HepG2 (cell line): Measurements from ENCODE around the gene RHBDL1. TPM values are rescaled to one million over a fixed set of nuclear protein-coding genes. Genes with fewer than 3 reads are reported as not detected.
A peak's percentile ranks its signal among the peaks of the same experiment; 100 is the strongest.

Source experiments
- CEBPB ChIP-seq: IDR thresholded peaks from 2 replicates; pipeline ENCODE4 v1.6.1; 2011; ENCODE audit warnings: low read depth, low read length, improper control_type of control experiment, borderline replicate concordance
- DNMT1 ChIP-seq: sonication (generic); formaldehyde crosslinking; IDR thresholded peaks from 2 replicates; pipeline ENCODE4 v1.5.1; 2020; ENCODE audit warnings: mild to moderate bottlenecking, missing genetic modification reagents
- DZIP1 ChIP-seq: sonication (generic); formaldehyde crosslinking; IDR thresholded peaks from 2 replicates; pipeline ENCODE4 v1.5.0; 2020; ENCODE audit warnings: mild to moderate bottlenecking, missing genetic modification reagents
- HOXA9 ChIP-seq: sonication (generic); formaldehyde crosslinking; IDR thresholded peaks from 2 replicates; pipeline ENCODE4 v1.8.1; 2022; ENCODE audit warnings: missing genetic modification reagents, mild to moderate bottlenecking, moderate library complexity, borderline replicate concordance
- TARDBP ChIP-seq: sonication (generic); formaldehyde crosslinking; IDR thresholded peaks from 2 replicates; pipeline ENCODE4 v1.8.0; 2022; ENCODE audit warnings: mild to moderate bottlenecking, missing genetic modification reagents
- ZNF280B ChIP-seq: sonication (generic); formaldehyde crosslinking; IDR thresholded peaks from 2 replicates; pipeline ENCODE4 v1.5.0; 2020; ENCODE audit warnings: missing genetic modification reagents, mild to moderate bottlenecking, borderline replicate concordance
- ZNF367 ChIP-seq: sonication (generic); formaldehyde crosslinking; IDR thresholded peaks from 2 replicates; pipeline ENCODE4 v1.4.0; 2020; ENCODE audit warnings: missing genetic modification reagents, borderline replicate concordance
- ZNF414 ChIP-seq: sonication (generic); formaldehyde crosslinking; IDR thresholded peaks from 2 replicates; pipeline ENCODE4 v1.5.0; 2020; ENCODE audit warnings: missing genetic modification reagents
- ZNF432 ChIP-seq: sonication (generic); formaldehyde crosslinking; IDR thresholded peaks from 2 replicates; pipeline ENCODE4 v1.5.0; 2020; ENCODE audit warnings: missing genetic modification reagents, mild to moderate bottlenecking, borderline replicate concordance
- ZNF558 ChIP-seq: sonication (generic); formaldehyde crosslinking; IDR thresholded peaks from 2 replicates; pipeline ENCODE4 v1.9.0; 2022; ENCODE audit warnings: mild to moderate bottlenecking, missing genetic modification reagents, borderline replicate concordance
- ZNF720 ChIP-seq: sonication (generic); formaldehyde crosslinking; IDR thresholded peaks from 2 replicates; pipeline ENCODE4 v1.4.0; 2020; ENCODE audit warnings: missing genetic modification reagents
- ZNF747 ChIP-seq: sonication (generic); formaldehyde crosslinking; IDR thresholded peaks from 2 replicates; pipeline ENCODE4 v1.8.1; 2023; ENCODE audit warnings: missing genetic modification reagents, mild to moderate bottlenecking, borderline replicate concordance
- polyA plus RNA-seq, 8 experiments: library from polyadenylated mRNA; depleted of rRNA in 3 of 8; stranded (reverse) in 7 of 8; unstranded in 1 of 8; fragments of >200 nt; fragmentation: Illumina TruSeq in 4 of 8; extraction: Trizol in 4 of 8; gene quantifications; 2 replicates each; pipeline versions ENCODE4 v1.2.1 to v1.2.3, GENCODE V29; 2011 to 2016; ENCODE audit warnings: low read depth in 4 of 8, missing spikeins in 1 of 8, mixed read lengths in 1 of 8; ENCODE audit not compliant: insufficient read depth in 1 of 8
- total RNA-seq, 5 experiments: library from RNA; depleted of rRNA; stranded (reverse); fragments of >200 nt; fragmentation: Illumina TruSeq; extraction: Trizol; gene quantifications; 2 replicates each; pipeline ENCODE4 v1.2.3, GENCODE V29; 2016; ENCODE audit warnings: low read depth in 1 of 5
- TF ChIP-seq, protein P1 (sequence below): IDR thresholded peaks from 2 replicates; pipeline ENCODE4 v1.6.1; 2016; ENCODE audit warnings: mild to moderate bottlenecking
- TF ChIP-seq, protein P2 (sequence below): sonication (generic); formaldehyde crosslinking; IDR thresholded peaks from 2 replicates; pipeline ENCODE4 v1.5.0; 2020; ENCODE audit warnings: missing genetic modification reagents, mild to moderate bottlenecking, borderline replicate concordance
- TF ChIP-seq, protein P3 (sequence below): sonication (generic); formaldehyde crosslinking; IDR thresholded peaks from 2 replicates; pipeline ENCODE4 v1.8.0; 2022; ENCODE audit warnings: mild to moderate bottlenecking, missing genetic modification reagents; ENCODE audit not compliant: insufficient replicate concordance

Gene RHBDL1
- total and polyA plus RNA-seq, 2 of the 13 experiments (the other 11 are each of a cell fraction or from before 2014, with no cell fraction given), result 1.8 to 3.8 TPM

- TF ChIP-seq CEBPB (no peak), ZNF432 (CRISPR knock-in tag) (no peak), ZNF747 (CRISPR knock-in tag) (no peak), HOXA9 (CRISPR knock-in tag) (no peak), ZNF720 (CRISPR knock-in tag) (no peak), ZNF367 (CRISPR knock-in tag) (no peak), DZIP1 (CRISPR knock-in tag) (no peak), ZNF558 (CRISPR knock-in tag) (0 out of 2 replicates have a peak, but pooled peaks have one; percentile 79), TARDBP (CRISPR knock-in tag) (no peak; the same call in 1 of the 2 replicates), ZNF280B (CRISPR knock-in tag) (no peak; the same call in 1 of the 2 replicates), ZNF414 (no peak; the same call in 1 of the 2 replicates), DNMT1 (CRISPR knock-in tag) (no peak)
- TF ChIP-seq, protein P1, sequence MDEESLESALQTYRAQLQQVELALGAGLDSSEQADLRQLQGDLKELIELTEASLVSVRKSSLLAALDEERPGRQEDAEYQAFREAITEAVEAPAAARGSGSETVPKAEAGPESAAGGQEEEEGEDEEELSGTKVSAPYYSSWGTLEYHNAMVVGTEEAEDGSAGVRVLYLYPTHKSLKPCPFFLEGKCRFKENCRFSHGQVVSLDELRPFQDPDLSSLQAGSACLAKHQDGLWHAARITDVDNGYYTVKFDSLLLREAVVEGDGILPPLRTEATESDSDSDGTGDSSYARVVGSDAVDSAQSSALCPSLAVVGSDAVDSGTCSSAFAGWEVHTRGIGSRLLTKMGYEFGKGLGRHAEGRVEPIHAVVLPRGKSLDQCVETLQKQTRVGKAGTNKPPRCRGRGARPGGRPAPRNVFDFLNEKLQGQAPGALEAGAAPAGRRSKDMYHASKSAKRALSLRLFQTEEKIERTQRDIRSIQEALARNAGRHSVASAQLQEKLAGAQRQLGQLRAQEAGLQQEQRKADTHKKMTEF (CRISPR knock-in tag), result no peak; the same call in 1 of the 2 replicates
- TF ChIP-seq, protein P2, sequence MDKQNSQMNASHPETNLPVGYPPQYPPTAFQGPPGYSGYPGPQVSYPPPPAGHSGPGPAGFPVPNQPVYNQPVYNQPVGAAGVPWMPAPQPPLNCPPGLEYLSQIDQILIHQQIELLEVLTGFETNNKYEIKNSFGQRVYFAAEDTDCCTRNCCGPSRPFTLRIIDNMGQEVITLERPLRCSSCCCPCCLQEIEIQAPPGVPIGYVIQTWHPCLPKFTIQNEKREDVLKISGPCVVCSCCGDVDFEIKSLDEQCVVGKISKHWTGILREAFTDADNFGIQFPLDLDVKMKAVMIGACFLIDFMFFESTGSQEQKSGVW (CRISPR knock-in tag), result 0 out of 2 replicates have a peak, but pooled peaks have one; percentile 38
- TF ChIP-seq, protein P3, sequence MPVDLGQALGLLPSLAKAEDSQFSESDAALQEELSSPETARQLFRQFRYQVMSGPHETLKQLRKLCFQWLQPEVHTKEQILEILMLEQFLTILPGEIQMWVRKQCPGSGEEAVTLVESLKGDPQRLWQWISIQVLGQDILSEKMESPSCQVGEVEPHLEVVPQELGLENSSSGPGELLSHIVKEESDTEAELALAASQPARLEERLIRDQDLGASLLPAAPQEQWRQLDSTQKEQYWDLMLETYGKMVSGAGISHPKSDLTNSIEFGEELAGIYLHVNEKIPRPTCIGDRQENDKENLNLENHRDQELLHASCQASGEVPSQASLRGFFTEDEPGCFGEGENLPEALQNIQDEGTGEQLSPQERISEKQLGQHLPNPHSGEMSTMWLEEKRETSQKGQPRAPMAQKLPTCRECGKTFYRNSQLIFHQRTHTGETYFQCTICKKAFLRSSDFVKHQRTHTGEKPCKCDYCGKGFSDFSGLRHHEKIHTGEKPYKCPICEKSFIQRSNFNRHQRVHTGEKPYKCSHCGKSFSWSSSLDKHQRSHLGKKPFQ, result peak; percentile 18
Measured at GRCh38 chr16:630249-630814, 45.1 kb upstream of the RHBDL1 start (continued).
